ENCODE data around the gene PRKAG2.

PRKAG2 gene

DNA sequence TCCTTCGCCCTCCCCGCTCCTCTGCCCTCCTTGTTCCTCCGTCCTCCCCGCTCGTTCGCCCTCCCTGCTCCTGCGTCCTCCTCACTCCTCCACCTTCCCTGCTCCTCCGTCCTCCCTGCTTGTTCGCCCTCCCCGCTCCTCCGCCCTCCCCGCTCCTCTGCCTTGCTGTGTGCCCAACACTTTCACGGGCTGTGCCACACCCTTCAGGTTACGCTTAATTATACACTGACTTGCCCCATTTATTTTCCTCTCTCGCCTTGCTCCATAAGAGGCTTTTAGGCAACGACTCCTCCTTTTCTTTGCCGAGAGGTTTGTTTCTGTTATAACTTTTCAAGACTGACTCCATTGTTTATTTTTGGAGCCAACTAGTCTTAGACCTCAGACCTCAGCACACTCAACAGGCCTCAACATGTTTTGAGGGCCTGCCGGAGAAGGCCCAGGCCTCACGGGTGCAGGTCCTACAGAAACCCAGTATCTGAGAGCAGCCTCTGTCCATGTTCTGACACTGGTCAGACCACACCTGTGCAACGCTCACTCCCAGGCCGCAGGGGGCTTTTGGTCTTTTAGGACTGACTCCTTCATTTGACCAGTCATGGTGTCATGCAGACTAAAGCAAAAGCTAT, 18.2 kb upstream of the PRKAG2 start:
- H3K27ac ChIP-seq, result no peak overlapping the region
- no peak for TF ChIP-seq ZFX (IDR thresholded peaks at IDR 0.05; ENCODE audit: borderline replicate concordance)
- TF ChIP-seq, protein P1, sequence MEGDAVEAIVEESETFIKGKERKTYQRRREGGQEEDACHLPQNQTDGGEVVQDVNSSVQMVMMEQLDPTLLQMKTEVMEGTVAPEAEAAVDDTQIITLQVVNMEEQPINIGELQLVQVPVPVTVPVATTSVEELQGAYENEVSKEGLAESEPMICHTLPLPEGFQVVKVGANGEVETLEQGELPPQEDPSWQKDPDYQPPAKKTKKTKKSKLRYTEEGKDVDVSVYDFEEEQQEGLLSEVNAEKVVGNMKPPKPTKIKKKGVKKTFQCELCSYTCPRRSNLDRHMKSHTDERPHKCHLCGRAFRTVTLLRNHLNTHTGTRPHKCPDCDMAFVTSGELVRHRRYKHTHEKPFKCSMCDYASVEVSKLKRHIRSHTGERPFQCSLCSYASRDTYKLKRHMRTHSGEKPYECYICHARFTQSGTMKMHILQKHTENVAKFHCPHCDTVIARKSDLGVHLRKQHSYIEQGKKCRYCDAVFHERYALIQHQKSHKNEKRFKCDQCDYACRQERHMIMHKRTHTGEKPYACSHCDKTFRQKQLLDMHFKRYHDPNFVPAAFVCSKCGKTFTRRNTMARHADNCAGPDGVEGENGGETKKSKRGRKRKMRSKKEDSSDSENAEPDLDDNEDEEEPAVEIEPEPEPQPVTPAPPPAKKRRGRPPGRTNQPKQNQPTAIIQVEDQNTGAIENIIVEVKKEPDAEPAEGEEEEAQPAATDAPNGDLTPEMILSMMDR (IDR thresholded peaks at IDR 0.05), result no peak

DNA sequence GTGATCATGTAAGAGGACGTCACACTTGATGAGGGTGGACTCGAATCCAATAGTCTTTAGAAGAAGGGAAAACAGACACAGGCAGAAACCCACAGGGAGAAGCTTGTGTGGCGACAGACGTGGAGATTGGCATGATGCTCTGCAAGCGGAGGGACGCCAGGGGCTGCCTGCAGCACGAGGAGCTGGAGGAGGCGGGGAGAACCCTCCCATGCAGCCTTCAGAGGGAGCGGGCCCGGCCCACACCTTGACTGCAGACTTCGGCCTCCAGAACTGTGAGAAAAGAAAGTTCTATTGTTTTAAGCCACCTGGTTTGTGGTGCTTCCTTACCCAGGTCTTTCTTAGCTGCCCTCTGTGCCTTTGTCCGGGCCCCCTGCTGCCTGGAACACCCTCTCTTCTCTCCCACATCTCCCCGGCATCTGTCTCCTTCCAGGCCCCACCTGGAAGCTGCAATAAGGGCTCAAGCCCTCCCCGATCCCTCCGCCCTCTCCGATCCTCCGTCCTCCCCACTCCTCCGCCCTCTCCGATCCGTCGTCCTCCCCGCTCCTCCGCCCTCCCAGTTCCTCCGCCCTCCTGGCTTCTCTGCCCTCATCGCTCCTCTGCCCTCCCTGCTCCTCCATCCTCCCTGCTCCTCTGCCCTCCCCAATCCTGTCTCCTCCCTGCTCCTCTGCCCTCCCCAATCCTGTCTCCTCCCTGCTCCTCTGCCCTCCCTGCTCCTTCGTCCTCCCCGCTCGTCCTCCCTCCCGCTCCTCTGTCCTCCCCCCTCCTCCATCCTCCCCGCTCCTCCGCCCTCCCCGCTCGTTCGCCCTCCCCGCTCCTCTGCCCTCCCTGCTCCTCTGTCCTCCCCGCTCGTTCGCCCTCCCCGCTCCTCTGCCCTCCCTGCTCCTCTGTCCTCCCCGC, 17.4 kb upstream of the PRKAG2 start:
- no peak overlapping the region for H3K27ac ChIP-seq
- no peak for TF ChIP-seq ZFX (IDR thresholded peaks at IDR 0.05; ENCODE audit: borderline replicate concordance)
- TF ChIP-seq, protein P1 (IDR thresholded peaks at IDR 0.05), result no peak

DNA sequence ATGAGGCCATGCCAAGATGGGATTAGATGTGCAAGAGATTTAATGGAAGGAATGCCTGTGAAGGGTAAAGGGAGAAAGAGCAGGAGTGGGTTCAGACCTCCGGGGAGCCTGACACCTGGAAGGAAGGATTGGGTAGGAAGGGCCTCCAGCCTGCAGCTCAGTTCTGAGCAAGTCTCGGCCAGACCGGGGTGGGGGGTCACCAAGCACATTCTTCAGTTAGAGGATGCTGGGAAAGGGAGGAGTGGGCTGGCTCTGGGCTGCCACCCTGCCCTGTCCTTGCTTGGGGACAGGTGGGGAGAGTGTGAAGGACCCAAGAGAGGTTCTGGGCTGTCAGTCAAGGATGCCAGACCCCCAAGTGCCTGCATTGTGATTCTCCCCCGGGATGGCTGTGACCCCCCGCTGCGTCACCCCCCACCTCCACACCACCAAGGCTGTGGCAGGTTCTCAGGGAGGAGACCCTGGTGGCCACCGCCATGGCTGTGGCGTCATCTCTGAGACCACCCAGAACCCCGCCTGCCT, 16.5 kb upstream of the PRKAG2 start:
- H3K27ac ChIP-seq, result no peak overlapping the region
- no peak for TF ChIP-seq ZFX (IDR thresholded peaks at IDR 0.05; ENCODE audit: borderline replicate concordance)
- TF ChIP-seq, protein P1 (IDR thresholded peaks at IDR 0.05), result no peak

DNA sequence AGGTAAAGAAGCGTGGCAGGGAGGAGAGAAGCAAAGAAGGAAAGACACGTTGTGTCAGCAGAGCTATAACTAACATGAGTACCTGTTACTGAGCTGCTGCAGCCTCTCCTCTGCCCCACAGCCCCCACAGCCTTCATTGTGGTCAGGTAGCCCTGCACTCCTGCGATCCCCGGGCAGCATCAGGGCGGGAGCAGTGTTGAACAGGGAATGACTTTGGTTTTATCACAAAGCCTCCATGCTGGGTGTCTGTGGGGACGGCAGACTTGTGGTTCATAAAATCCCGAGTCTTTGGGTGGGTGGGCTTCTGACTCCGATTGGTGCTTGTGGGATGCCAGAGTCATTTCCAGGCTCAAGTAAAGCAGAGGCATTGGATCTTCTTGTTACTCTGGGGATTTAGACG, 14.8 kb upstream of the PRKAG2 start:
- no peak overlapping the region for H3K27ac ChIP-seq
- no peak for TF ChIP-seq ZFX (IDR thresholded peaks at IDR 0.05; ENCODE audit: borderline replicate concordance)
- TF ChIP-seq, protein P1 (IDR thresholded peaks at IDR 0.05), result no peak

DNA sequence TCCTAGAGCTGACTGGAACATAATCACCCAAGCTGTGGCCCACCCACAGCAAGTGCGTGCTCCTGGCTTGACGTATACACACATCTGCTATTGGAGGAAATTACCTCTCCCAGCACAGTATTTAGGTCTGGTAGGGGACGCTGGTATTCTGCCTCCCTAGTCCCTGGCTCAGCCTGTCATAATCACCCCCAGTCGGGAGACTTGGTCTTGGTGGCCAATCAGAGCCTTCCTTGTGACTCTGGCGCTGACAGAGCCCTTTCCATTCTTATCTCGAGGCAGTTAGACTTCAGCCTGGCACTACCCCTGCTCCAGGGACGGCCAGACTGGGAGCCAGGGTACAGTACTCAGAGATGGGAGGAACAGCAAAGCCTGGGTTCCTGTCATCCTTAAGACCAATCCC, 14.3 kb upstream of the PRKAG2 start:
- no peak overlapping the region for H3K27ac ChIP-seq
- no peak for TF ChIP-seq ZFX (IDR thresholded peaks at IDR 0.05; ENCODE audit: borderline replicate concordance)
- TF ChIP-seq, protein P1 (IDR thresholded peaks at IDR 0.05), result no peak

DNA sequence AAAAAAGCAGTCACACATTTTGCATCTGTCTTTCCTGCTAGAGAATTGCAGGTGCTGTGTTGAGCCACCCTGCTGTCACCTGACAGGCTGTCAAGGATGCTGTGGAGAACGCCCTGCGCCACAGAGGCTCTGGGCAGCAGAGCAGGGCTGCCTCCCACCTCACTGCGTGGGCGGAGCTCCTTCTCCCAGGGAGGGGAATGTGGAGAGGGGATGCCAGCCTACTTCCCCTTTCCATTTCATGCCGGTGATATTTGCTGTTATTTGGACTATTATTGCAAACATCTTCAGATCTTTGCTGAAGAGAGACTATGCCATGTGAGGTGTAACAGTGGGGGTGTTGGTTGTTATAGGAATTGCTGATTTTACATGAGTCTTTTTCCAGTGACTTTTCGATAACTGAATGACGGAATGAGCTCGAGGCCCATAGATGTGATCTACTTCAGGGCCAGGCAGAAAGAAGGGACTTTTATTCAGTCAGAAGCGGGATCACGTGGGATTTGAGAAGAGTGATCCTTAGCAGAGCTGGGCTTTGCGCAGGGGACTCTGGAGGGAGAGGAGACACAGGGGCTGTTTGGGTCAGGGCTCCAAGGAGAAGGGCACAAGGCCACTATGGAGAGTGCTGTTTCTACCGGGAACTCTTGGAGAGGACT, 13.6 kb upstream of the PRKAG2 start:
- no peak overlapping the region for H3K27ac ChIP-seq
- TF ChIP-seq, protein P1 (IDR thresholded peaks at IDR 0.05), result no peak
- no peak for TF ChIP-seq ZFX (IDR thresholded peaks at IDR 0.05; ENCODE audit: borderline replicate concordance)
